ENCODE data around the gene TP53I3.

- no peak for TF ChIP-seq EZH2 (IDR thresholded peaks at IDR 0.05; ENCODE audit: low read length, missing control alignments)
- TF ChIP-seq, protein P1, sequence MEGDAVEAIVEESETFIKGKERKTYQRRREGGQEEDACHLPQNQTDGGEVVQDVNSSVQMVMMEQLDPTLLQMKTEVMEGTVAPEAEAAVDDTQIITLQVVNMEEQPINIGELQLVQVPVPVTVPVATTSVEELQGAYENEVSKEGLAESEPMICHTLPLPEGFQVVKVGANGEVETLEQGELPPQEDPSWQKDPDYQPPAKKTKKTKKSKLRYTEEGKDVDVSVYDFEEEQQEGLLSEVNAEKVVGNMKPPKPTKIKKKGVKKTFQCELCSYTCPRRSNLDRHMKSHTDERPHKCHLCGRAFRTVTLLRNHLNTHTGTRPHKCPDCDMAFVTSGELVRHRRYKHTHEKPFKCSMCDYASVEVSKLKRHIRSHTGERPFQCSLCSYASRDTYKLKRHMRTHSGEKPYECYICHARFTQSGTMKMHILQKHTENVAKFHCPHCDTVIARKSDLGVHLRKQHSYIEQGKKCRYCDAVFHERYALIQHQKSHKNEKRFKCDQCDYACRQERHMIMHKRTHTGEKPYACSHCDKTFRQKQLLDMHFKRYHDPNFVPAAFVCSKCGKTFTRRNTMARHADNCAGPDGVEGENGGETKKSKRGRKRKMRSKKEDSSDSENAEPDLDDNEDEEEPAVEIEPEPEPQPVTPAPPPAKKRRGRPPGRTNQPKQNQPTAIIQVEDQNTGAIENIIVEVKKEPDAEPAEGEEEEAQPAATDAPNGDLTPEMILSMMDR (conservative IDR thresholded peaks at IDR 0.05 in 1 of 2, IDR thresholded peaks at IDR 0.05 in 1 of 2; ENCODE audit: low read depth in 1 of 2, low read length in 2 of 2) = no peak
Observed at GRCh38 chr2:24110660-24111303, 26.1 kb upstream of the TP53I3 start.

Measured in fibroblast of lung (primary cell).